Kidney epithelial cell (primary cell): ENCODE data around the gene CDK5R2. TPM values are rescaled to one million over a fixed set of nuclear protein-coding genes. Genes with fewer than 3 reads are reported as not detected.

Experiments
- DNase-seq: peaks from one replicate; pipeline ENCODE4 v3.0.0-alpha.2; 2010; ENCODE audit warnings: low read depth
- H3K27me3 ChIP-seq: 2 replicates; pipeline ENCODE4 v1.6.0; 2011; ENCODE audit warnings: low read length; ENCODE audit not compliant: control insufficient read depth, insufficient read depth
- H3K36me3 ChIP-seq: 2 replicates; pipeline ENCODE4 v1.5.1; 2011; ENCODE audit warnings: low read length; ENCODE audit not compliant: control insufficient read depth, insufficient read depth
- H3K4me3 ChIP-seq: 2 replicates; pipeline ENCODE4 v1.5.1; 2011; ENCODE audit warnings: low read depth, mild to moderate bottlenecking, control low read depth, low read length
- total RNA-seq: library from RNA; depleted of rRNA; stranded (reverse); fragments of >200 nt; gene quantifications from 2 replicates; pipeline ENCODE4 v1.2.3, GENCODE V29; 2015
- TF ChIP-seq, protein P1 (sequence below): IDR thresholded peaks from 2 replicates; pipeline ENCODE4 v1.5.1; 2011; ENCODE audit warnings: mild to moderate bottlenecking, moderate library complexity, low read length, control low read depth, inconsistent platforms; ENCODE audit not compliant: insufficient read depth, poor library complexity, severe bottlenecking

Gene CDK5R2
- total RNA-seq, 1 donor from 2014 or later = 0.21 TPM

DNA sequence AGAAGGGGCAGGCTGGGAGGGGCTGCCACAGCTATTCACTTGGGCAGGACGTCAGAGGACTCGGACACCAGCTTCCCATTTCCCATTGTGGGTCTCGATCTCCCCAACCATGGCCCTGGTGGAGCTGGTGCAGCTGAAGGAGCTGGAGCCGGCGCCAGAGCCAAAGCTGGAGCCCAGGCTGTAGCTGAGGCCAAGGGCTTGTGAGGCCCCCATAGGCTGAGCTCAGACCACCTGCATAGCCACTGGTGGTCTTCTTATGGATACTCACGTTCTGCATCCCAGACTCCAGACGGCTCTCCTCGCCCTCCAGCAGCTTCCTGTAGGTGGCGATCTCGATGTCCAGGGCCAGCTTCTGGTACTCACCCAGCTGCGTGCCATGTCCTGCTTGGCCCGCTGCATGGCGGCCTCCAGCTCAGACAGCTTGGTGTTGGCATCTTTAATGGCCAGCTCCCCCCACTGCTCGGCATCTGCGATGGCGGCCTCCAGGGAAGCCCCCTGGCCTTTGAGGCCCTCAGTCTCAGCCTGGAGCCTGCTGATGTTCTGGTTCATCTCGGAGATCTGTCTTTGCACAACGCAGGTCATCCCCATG is 6.0 kb upstream of the CDK5R2 start:
- TF ChIP-seq, protein P1, sequence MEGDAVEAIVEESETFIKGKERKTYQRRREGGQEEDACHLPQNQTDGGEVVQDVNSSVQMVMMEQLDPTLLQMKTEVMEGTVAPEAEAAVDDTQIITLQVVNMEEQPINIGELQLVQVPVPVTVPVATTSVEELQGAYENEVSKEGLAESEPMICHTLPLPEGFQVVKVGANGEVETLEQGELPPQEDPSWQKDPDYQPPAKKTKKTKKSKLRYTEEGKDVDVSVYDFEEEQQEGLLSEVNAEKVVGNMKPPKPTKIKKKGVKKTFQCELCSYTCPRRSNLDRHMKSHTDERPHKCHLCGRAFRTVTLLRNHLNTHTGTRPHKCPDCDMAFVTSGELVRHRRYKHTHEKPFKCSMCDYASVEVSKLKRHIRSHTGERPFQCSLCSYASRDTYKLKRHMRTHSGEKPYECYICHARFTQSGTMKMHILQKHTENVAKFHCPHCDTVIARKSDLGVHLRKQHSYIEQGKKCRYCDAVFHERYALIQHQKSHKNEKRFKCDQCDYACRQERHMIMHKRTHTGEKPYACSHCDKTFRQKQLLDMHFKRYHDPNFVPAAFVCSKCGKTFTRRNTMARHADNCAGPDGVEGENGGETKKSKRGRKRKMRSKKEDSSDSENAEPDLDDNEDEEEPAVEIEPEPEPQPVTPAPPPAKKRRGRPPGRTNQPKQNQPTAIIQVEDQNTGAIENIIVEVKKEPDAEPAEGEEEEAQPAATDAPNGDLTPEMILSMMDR = no peak
- Histone ChIP-seq H3K4me3 (no peak overlapping the region), H3K36me3 (no peaks in the 10 kb centered on the region), H3K27me3 (peaks cover 39% of the 10 kb centered on the region)
- no peak for DNase-seq

DNA sequence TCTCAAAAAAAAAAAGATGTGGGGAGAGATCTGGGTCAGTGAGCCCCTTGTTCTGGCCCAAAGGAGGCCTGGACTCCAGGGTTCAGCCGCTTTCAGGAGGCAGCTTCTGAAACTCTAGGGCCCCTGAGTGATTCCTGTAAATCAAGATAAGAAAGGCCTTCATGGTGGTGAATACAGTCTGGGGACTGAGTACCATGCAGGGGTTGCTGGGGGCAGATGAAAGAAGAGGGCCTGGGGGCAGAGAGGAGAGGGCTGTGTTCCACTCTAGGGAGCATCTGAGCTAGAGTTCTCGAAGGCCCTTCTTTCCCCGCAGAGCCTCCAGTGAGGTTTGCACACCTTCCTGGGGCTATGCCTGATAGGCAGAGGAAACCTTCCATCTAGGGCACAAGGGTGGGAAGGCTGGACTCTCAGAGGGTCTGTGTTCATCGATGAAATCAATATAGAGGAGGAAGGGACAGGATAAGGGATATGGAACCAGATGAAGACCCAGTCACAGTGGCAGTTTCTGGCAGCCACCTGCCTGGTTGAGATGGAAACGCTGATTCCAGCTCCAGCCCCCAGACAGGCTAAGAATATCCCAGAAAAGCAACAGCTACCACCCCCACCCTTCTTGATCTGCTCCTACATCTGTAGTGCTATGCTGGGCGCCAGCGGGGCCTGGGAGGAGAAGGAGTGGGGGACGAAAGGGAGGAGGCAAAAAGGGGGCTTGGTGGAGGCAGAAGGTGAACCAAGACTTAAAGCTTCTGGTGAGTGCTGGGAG is 4.7 kb upstream of the CDK5R2 start:
- no peaks in the 10 kb centered on the region for H3K36me3 ChIP-seq
- peaks cover 51% of the 10 kb centered on the region for H3K27me3 ChIP-seq
- no peak overlapping the region for H3K4me3 ChIP-seq
- TF ChIP-seq, protein P1 = no peak
- no peak for DNase-seq

DNA sequence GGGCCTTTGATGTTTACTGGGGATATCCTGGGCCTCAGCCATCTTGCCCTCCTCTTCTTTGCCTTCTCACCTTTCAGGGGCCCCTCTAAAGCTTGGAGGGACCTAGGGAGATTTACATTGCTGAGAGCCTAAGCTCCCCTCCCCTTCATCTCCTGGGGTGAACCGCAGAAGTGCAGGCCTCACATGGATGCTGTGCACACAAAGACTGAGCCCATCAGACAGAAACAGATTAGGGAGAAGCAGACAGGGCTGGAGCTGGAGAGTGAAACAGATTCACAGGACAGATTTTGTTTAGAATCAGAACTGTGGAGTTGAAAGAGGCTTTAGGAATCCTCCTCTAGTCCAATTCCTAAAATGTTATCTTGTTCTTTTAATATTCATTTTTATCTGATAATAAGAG is 3.4 kb upstream of the CDK5R2 start:
- Histone ChIP-seq H3K36me3 (no peaks in the 10 kb centered on the region), H3K4me3 (no peak overlapping the region), H3K27me3 (peaks cover 62% of the 10 kb centered on the region)
- TF ChIP-seq, protein P1 = no peak
- no peak for DNase-seq

DNA sequence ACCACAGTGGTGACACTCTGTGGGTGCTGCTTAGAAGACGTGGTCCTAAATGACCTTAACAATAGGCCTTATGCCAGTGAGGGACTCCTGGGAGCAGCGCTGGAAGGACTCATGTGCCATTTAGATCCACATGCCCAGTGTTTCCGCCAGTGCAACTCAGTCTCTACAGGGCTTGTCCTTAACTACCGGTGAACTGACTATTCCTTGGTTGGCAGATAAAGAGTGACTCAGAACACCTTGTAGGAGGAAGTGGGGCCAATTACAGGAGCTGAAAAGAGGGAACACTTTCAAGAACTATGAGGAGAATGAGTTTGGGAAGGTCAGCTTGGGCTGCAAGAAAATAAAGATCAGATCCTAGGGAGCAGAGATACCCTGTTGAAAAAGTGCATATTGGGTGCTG is 1.8 kb upstream of the CDK5R2 start:
- TF ChIP-seq, protein P1 = no peak
- H3K4me3 ChIP-seq = no peak overlapping the region
- peaks cover 78% of the 10 kb centered on the region for H3K27me3 ChIP-seq
- DNase-seq = no peak
- H3K36me3 ChIP-seq = no peaks in the 10 kb centered on the region

DNA sequence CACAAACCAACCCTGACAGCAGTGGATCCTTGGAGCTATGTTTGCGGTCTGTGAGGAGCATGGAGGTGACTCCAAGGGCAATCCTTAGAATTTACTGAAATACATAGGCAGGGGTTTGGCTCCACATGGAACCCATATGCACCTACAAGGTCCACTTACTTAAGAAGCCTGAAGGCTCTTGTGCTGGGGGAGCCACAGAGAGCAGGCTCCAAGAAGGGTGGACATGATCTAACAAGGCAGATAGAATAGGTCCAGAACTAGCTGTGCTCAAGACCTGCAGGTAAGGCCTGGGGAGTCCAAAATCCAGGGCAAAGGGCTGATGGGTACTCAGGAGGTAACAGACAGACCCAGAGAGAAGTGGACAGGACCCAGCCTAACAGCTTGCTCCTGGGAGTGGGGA is 1.2 kb upstream of the CDK5R2 start:
- peaks cover 82% of the 10 kb centered on the region for H3K27me3 ChIP-seq
- TF ChIP-seq, protein P1 = no peak
- no peak for DNase-seq
- H3K4me3 ChIP-seq = no peak overlapping the region
- H3K36me3 ChIP-seq = no peaks in the 10 kb centered on the region
